Adrenal gland (tissue), 5 donors: ENCODE results near the gene PSMD5.

ENCODE experiments used
- POLR2A ChIP-seq, 2 donors: fragments of 450-650 bp; IDR thresholded peaks; one replicate each; pipeline ENCODE4 v1.6.1; 2017; ENCODE audit warnings: antibody characterized with exemption in 2 of 2, mild to moderate bottlenecking in 2 of 2, moderate library complexity in 1 of 2
- TF ChIP-seq, protein P1 (sequence below), 6 experiments: fragments of 450-650 bp in 4 of 6; fragments of 200-600 bp in 2 of 6; sonication (generic) in 1 of 6; IDR thresholded peaks; 1 replicate in 5 of 6; 2 replicates in 1 of 6; pipeline versions ENCODE4 v1.5.1 to v1.8.0; 2016 to 2021; ENCODE audit warnings: antibody characterized with exemption in 6 of 6, mild to moderate bottlenecking in 2 of 6, moderate library complexity in 1 of 6
- donor health status: DM: no; HTN: no; CAD: no.

GRCh38 chr9:120775859-120776258 lies 66.9 kb downstream of the PSMD5 start:
- TF ChIP-seq, protein P1, sequence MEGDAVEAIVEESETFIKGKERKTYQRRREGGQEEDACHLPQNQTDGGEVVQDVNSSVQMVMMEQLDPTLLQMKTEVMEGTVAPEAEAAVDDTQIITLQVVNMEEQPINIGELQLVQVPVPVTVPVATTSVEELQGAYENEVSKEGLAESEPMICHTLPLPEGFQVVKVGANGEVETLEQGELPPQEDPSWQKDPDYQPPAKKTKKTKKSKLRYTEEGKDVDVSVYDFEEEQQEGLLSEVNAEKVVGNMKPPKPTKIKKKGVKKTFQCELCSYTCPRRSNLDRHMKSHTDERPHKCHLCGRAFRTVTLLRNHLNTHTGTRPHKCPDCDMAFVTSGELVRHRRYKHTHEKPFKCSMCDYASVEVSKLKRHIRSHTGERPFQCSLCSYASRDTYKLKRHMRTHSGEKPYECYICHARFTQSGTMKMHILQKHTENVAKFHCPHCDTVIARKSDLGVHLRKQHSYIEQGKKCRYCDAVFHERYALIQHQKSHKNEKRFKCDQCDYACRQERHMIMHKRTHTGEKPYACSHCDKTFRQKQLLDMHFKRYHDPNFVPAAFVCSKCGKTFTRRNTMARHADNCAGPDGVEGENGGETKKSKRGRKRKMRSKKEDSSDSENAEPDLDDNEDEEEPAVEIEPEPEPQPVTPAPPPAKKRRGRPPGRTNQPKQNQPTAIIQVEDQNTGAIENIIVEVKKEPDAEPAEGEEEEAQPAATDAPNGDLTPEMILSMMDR (IDR thresholded peaks at IDR 0.05), result no peak
- TF ChIP-seq POLR2A (IDR thresholded peaks at IDR 0.05), result no peak
